GM12873 (cell line): ENCODE results near the gene OSBPL10.
A peak's percentile ranks its signal among the peaks of the same experiment; 100 is the strongest.

Source experiments
- TF ChIP-seq, protein P1 (sequence below): IDR thresholded peaks from 2 replicates; pipeline ENCODE4 v1.5.1; 2012; ENCODE audit warnings: low read depth, mild to moderate bottlenecking, moderate library complexity, low read length, control low read depth; ENCODE audit not compliant: insufficient read depth; ENCODE audit errors: missing control alignments

OSBPL10 gene, protein sequence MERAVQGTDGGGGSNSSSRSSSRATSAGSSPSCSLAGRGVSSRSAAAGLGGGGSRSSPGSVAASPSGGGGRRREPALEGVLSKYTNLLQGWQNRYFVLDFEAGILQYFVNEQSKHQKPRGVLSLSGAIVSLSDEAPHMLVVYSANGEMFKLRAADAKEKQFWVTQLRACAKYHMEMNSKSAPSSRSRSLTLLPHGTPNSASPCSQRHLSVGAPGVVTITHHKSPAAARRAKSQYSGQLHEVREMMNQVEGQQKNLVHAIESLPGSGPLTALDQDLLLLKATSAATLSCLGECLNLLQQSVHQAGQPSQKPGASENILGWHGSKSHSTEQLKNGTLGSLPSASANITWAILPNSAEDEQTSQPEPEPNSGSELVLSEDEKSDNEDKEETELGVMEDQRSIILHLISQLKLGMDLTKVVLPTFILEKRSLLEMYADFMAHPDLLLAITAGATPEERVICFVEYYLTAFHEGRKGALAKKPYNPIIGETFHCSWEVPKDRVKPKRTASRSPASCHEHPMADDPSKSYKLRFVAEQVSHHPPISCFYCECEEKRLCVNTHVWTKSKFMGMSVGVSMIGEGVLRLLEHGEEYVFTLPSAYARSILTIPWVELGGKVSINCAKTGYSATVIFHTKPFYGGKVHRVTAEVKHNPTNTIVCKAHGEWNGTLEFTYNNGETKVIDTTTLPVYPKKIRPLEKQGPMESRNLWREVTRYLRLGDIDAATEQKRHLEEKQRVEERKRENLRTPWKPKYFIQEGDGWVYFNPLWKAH

GRCh38 chr3:31981206-31982181 lies at the start of gene OSBPL10, which contains the start of gene ZNF860:
OSBPL10 (minus strand) TSS chr3:31981262; CDS start chr3:31981179, 83 bp downstream.
ZNF860 (plus strand) TSS chr3:31981750; CDS start chr3:31989080, 7,330 bp downstream.
- TF ChIP-seq, protein P1, sequence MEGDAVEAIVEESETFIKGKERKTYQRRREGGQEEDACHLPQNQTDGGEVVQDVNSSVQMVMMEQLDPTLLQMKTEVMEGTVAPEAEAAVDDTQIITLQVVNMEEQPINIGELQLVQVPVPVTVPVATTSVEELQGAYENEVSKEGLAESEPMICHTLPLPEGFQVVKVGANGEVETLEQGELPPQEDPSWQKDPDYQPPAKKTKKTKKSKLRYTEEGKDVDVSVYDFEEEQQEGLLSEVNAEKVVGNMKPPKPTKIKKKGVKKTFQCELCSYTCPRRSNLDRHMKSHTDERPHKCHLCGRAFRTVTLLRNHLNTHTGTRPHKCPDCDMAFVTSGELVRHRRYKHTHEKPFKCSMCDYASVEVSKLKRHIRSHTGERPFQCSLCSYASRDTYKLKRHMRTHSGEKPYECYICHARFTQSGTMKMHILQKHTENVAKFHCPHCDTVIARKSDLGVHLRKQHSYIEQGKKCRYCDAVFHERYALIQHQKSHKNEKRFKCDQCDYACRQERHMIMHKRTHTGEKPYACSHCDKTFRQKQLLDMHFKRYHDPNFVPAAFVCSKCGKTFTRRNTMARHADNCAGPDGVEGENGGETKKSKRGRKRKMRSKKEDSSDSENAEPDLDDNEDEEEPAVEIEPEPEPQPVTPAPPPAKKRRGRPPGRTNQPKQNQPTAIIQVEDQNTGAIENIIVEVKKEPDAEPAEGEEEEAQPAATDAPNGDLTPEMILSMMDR: no peak

DNA sequence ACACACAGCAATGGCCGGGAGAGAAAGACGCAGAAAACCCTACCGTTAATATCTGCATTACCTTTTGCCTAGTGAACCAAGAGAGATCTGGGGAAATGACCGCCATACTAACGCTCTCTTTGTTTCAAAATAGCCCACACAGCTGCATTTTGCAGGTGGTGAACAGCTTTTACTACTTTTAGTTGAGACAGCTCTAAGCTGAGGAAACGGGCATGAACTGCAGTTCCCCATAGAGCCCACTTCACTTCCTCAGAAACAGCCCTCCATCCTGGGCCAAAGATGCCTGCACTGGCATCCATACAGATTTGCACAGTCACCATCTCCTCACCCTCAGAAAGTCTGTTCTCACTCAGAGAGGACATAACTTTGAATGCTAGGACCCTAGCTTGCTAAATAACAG lies 45.5 kb upstream of the OSBPL10 start:
- TF ChIP-seq, protein P1: no peak

DNA sequence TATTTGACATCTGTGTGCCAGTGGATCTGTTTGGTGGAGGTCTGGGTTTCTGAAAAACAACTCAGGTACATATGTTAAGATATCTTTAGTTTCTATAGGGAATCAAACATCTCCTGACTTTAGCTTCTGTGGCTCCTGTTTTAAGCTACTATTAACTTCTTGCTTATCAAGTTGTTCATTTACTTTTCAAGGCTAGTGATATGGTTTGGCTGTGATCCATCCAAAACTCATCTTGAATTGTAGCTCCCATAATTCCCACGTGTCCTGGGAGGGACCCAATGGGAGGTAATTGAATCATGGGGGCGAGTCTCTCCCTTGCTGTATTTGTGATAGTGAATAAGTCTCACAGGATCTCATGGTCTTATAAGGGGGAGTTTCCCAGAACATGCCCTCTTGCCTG lies 41.9 kb upstream of the OSBPL10 start:
- TF ChIP-seq, protein P1: no peak

GRCh38 chr3:32021748-32022147 lies 40.7 kb upstream of the OSBPL10 start:
- TF ChIP-seq, protein P1: no peak

- TF ChIP-seq, protein P1: no peak
These were observed 40.1 kb upstream of the OSBPL10 start for GRCh38 chr3:32021155-32021554.

- TF ChIP-seq, protein P1: peak; percentile 63
These were observed 37.9 kb upstream of the OSBPL10 start for GRCh38 chr3:32018757-32019564.
